ENCODE results near the gene PLPPR2. TPM values are rescaled to one million over a fixed set of nuclear protein-coding genes. Genes with fewer than 3 reads are reported as not detected.

Gene PLPPR2
- total RNA-seq, 1 donor from 2014 or later, result 26.5 TPM

DNA sequence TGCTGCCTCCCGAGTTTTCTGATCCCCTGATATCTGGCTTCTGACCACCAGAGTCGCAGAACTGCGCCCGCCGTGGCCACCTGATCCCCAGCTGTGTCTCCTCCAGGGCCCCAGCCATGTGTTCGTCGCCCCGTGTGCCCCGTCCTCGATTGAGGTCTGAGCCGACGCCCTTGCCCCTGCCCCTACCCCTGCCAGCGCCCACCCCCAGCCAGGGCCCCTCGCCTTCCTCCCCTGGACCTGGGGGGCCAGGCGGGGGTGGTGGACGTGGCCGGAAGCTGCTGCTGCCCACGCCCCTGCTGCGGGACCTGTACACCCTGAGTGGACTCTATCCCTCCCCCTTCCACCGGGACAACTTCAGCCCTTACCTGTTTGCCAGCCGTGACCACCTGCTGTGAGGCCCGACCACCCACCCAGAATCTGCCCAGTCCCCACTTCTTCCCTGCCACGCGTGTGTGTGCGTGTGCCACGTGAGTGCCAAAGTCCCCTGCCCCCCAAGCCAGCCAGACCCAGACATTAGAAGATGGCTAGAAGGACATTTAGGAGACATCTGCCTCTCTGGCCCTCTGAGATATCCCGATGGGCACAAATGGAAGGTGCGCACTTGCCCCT is 9.2 kb downstream of the PLPPR2 start:
- H3K4me3 ChIP-seq, result no peak overlapping the region
- H3K36me3 ChIP-seq, result peaks cover 20% of the 10 kb centered on the region
- no peak for ATAC-seq
- no peak for TF ChIP-seq CTCF (IDR thresholded peaks at IDR 0.05)
- intact Hi-C loops (cut with DNase I), result no loop called here
- no peak overlapping the region for H3K27ac ChIP-seq
- no peak for DNase-seq
- H3K4me1 ChIP-seq, result no peaks in the 10 kb centered on the region
- no peaks in the 10 kb centered on the region for H3K27me3 ChIP-seq
- no peaks in the 10 kb centered on the region for H3K9me3 ChIP-seq

DNA sequence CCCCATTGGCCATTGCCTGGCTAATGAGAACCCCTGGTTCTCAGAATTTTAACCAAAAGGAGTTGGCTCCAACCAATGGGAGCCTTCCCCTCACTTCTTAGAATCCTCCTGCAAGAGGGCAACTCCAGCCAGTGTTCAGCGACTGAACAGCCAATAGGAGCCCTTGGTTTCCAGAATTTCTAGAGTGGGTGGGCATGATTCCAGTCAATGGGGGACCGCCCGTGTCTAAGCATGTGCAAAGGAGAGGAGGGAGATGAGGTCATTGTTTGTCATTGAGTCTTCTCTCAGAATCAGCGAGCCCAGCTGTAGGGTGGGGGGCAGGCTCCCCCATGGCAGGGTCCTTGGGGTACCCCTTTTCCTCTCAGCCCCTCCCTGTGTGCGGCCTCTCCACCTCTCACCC is 9.7 kb downstream of the PLPPR2 start:
- no peak for ATAC-seq
- no peak for DNase-seq
- Histone ChIP-seq H3K4me3 (no peak overlapping the region), H3K4me1 (no peaks in the 10 kb centered on the region), H3K27ac (no peak overlapping the region), H3K36me3 (peaks cover 20% of the 10 kb centered on the region), H3K9me3 (no peaks in the 10 kb centered on the region), H3K27me3 (no peaks in the 10 kb centered on the region)
- intact Hi-C loops (cut with DNase I), result no loop called here
- TF ChIP-seq CTCF (IDR thresholded peaks at IDR 0.05), result no peak

- H3K36me3 ChIP-seq, result peaks cover 20% of the 10 kb centered on the region
- H3K27me3 ChIP-seq, result no peaks in the 10 kb centered on the region
Observed at GRCh38 chr19:11365557-11366117, 10.4 kb downstream of the PLPPR2 start.

DNA sequence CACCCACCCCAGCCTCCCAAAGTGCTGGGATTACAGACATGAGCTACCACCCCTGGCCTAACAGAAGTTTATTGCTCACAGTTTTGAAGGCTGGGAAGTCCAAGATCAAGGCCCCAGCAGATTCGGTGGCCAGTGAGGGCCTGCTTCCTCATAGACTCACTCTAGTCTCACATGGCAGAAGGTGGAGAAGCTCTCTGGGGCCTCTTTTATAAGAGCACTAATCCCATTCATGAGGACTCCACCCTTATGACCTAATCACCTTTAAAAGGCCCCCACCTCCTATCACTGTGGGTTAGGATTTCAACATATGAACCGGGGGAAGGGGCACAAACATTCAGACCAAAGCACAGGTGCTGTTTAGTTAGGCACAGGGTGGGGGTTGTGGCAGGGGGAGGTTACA is 12.3 kb downstream of the PLPPR2 start:
- intact Hi-C loops (cut with DNase I), result no loop called here
- ATAC-seq, result no peak
- no peaks in the 10 kb centered on the region for H3K4me1 ChIP-seq
- H3K9me3 ChIP-seq, result no peaks in the 10 kb centered on the region
- H3K27ac ChIP-seq, result no peak overlapping the region
- no peak for DNase-seq
- TF ChIP-seq CTCF (IDR thresholded peaks at IDR 0.05), result no peak
- H3K36me3 ChIP-seq, result peaks cover 20% of the 10 kb centered on the region
- H3K4me3 ChIP-seq, result no peak overlapping the region
- H3K27me3 ChIP-seq, result no peaks in the 10 kb centered on the region

More at GRCh38 chr19:11365557-11366117, 10.4 kb downstream of the PLPPR2 start:
- intact Hi-C loops (cut with DNase I), result no loop called here
- DNase-seq (no peak), ATAC-seq (no peak)
- no peaks in the 10 kb centered on the region for H3K9me3 ChIP-seq
- H3K27ac ChIP-seq, result no peak overlapping the region
- no peak overlapping the region for H3K4me3 ChIP-seq
- TF ChIP-seq CTCF (IDR thresholded peaks at IDR 0.05), result no peak
- H3K4me1 ChIP-seq, result no peaks in the 10 kb centered on the region

- no peak for TF ChIP-seq CTCF (IDR thresholded peaks at IDR 0.05)
- H3K27ac ChIP-seq, result no peak overlapping the region
- DNase-seq (no peak), ATAC-seq (no peak)
- H3K27me3 ChIP-seq, result no peaks in the 10 kb centered on the region
- H3K4me3 ChIP-seq, result no peak overlapping the region
- peaks cover 11% of the 10 kb centered on the region for H3K4me1 ChIP-seq
- intact Hi-C loops (cut with DNase I), result no loop called here
- no peaks in the 10 kb centered on the region for H3K9me3 ChIP-seq
- peaks cover 4% of the 10 kb centered on the region for H3K36me3 ChIP-seq
Observed at GRCh38 chr19:11370744-11371143, 15.5 kb downstream of the PLPPR2 start.
